ENCODE measurements around the gene SOBP. TPM values are rescaled to one million over a fixed set of nuclear protein-coding genes. Genes with fewer than 3 reads are reported as not detected.

The SOBP gene
- total and polyA plus RNA-seq, 7 experiments from 2014 or later, result 0.08 to 0.15 TPM; not detected in 5

DNA sequence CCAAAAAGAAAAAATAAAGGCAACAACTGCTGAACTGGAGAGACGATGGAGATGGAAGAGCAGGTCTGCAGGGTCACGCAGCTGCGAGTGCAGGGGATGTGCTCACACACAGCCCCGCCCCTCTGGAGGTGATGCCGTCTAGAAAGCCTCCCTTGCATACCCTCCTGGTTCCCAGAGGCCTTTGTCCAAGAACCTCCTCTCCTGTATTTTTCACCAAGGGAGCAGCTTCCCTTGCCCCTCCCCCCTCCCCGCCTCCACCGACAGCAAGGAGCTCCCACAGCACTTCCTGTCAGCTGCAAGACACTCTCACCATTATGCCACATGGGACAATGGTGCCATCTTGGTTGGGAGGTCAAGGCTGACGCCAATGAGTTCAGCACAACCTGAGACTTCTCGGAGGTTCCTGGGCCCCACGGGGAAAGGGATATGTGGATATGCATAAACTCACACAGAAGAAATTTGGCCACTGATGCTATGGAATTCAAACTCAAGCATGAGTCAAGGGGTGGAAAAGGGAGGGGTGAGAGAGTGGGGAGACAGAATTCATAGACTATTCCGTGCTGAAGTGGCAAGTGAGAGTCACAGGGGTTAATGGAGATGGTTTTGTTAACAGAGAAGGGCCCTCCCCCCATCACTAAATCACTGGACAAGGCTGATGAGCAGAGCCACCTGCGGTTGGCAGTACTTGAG, 201.3 kb downstream of the SOBP start:
- Mint-ChIP-seq H3K27ac (no peak overlapping the region), H3K4me1 (peaks cover 0 to 8% (median 6%) of the 10 kb centered on the region in 7 donors), H3K9me3 (peaks cover 0 to 3% (median 0%) of the 10 kb centered on the region in 11 donors), H3K36me3 (no peaks in the 10 kb centered on the region), H3K4me3 (peak overlapping the region in 1 of 10 donors; percentile 8), H3K27me3 (peaks cover 0 to under 1% (median 0%) of the 10 kb centered on the region in 5 donors)
- Histone ChIP-seq H3K27me3 (ENCODE audit: control insufficient read depth in 2 of 2, insufficient read depth in 2 of 2, low read length in 2 of 2) (no peaks in the 10 kb centered on the region), H3K36me3 (ENCODE audit: control insufficient read depth in 2 of 3, insufficient read depth in 3 of 3, low read length in 3 of 3) (no peaks in the 10 kb centered on the region), H3K9me3 (ENCODE audit: control insufficient read depth in 2 of 3, low read length in 3 of 3) (no peaks in the 10 kb centered on the region), H3K4me1 (ENCODE audit: control insufficient read depth in 2 of 2, insufficient read depth in 2 of 2, low read length in 2 of 2) (no peaks in the 10 kb centered on the region), H3K4me3 (ENCODE audit: low read length) (no peak overlapping the region), H3K27ac (ENCODE audit: low read depth, low read length) (no peak overlapping the region)
- ChIA-PET POLR2A (interaction anchor here (0.6 kb wide), 1 partner anchor 129 kb away, joined by 3 read pairs; no protein-coding TSS in a partner anchor), CTCF (interaction anchor here (1.7 kb wide), 1 partner anchor 12 kb away, joined by 7 read pairs; no protein-coding TSS in a partner anchor)
- ATAC-seq, result no peak
- intact Hi-C loops (cut with micrococcal nuclease), result no loop called here
- DNase-seq, result no peak

DNA sequence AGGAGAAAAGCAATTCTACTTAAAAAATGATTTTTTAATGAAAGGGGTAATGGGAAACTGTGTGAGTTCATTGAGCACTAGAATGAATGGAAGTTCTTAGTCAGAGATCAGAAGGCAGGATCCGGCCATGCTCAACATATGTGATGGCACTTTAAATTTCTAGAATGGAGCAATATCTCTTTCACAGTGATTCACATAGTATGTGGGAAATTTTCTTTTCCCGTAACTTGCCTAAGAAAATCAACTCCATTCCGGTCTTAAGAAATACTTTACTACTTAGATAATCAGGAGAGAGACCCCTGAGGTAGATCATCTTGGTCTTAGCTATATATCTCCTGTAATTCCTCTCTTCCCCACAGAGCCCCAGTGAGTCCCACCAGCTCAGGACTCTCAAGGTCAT, 202.4 kb downstream of the SOBP start:
- H3K27ac ChIP-seq (ENCODE audit: low read depth, low read length), result no peak overlapping the region
- Mint-ChIP-seq H3K9me3 (peaks cover 0 to 3% (median 0%) of the 10 kb centered on the region in 11 donors), H3K4me3 (no peak overlapping the region), H3K27me3 (peaks cover 0 to 3% (median 0%) of the 10 kb centered on the region in 5 donors), H3K27ac (no peak overlapping the region), H3K36me3 (no peaks in the 10 kb centered on the region), H3K4me1 (peaks cover 6 to 16% (median 7%) of the 10 kb centered on the region in 7 donors)
- no peaks in the 10 kb centered on the region for H3K4me1 ChIP-seq (ENCODE audit: control insufficient read depth in 2 of 2, insufficient read depth in 2 of 2, low read length in 2 of 2)
- no peak overlapping the region for H3K4me3 ChIP-seq (ENCODE audit: low read length)
- H3K9me3 ChIP-seq (ENCODE audit: control insufficient read depth in 2 of 3, low read length in 3 of 3), result no peaks in the 10 kb centered on the region
- DNase-seq (no peak), ATAC-seq (no peak)
- H3K36me3 ChIP-seq (ENCODE audit: control insufficient read depth in 2 of 3, insufficient read depth in 3 of 3, low read length in 3 of 3), result no peaks in the 10 kb centered on the region
- intact Hi-C loops (cut with micrococcal nuclease), result no loop called here
- POLR2A ChIA-PET, result interaction anchor here (1.1 kb wide), 1 partner anchor 90 kb away, joined by 3 read pairs; no protein-coding TSS in a partner anchor
- CTCF ChIA-PET, result no interaction called here
- no peaks in the 10 kb centered on the region for H3K27me3 ChIP-seq (ENCODE audit: control insufficient read depth in 2 of 2, insufficient read depth in 2 of 2, low read length in 2 of 2)

DNA sequence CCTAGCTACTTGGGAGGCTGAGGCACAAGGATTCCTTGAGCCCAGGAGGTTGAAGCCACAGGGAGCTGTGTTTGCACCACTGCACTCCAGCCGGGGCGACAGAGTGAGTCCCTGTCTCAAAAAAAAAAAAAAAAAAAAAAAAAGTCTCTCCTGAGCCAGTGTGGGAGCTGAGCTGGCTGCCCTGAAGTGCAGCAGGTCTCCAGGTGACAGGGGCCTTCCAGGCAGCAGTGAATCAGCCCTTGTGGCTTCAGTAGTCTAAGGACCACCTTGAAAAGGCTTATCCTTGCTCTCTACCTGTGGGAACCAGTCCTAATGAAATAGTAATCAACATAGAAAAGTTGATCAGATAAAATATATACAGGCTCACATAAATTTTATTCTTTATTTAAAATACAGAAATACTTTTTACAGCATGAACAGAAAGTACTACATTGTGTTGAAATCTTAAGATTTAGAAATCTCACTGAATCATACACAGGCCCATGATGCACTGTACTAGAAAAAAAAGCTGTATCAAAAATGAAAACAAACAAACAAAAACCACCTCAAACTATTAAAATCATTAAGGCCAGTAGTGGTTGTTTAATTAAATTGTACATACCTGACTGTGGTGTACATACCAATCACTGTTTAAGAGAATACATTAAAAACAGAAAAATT, 205.3 kb downstream of the SOBP start:
- ATAC-seq (no peak), DNase-seq (no peak)
- Histone ChIP-seq H3K36me3 (ENCODE audit: control insufficient read depth in 2 of 3, insufficient read depth in 3 of 3, low read length in 3 of 3) (no peaks in the 10 kb centered on the region), H3K27me3 (ENCODE audit: control insufficient read depth in 2 of 2, insufficient read depth in 2 of 2, low read length in 2 of 2) (no peaks in the 10 kb centered on the region), H3K4me3 (ENCODE audit: low read length) (no peak overlapping the region), H3K4me1 (ENCODE audit: control insufficient read depth in 2 of 2, insufficient read depth in 2 of 2, low read length in 2 of 2) (peaks cover 0 to 7% of the 10 kb centered on the region in 2 donors), H3K27ac (ENCODE audit: low read depth, low read length) (no peak overlapping the region), H3K9me3 (ENCODE audit: control insufficient read depth in 2 of 3, low read length in 3 of 3) (no peaks in the 10 kb centered on the region)
- Mint-ChIP-seq H3K27me3 (peaks cover 0 to 12% (median 0%) of the 10 kb centered on the region in 5 donors), H3K9me3 (peaks cover 0 to 3% (median 0%) of the 10 kb centered on the region in 11 donors), H3K36me3 (peaks cover 0 to 2% (median 0%) of the 10 kb centered on the region in 5 donors), H3K4me3 (no peak overlapping the region), H3K27ac (peak overlapping the region in 1 of 9 donors; percentile 58), H3K4me1 (peaks cover 7 to 43% (median 32%) of the 10 kb centered on the region in 7 donors)
- ChIA-PET POLR2A (no interaction called here), CTCF (interaction anchor here (0.6 to 0.9 kb wide), 2 partner anchors 19 to 174 kb away, joined by 3 to 4 read pairs; no protein-coding TSS in a partner anchor)
- intact Hi-C loops (cut with micrococcal nuclease), result no loop called here

DNA sequence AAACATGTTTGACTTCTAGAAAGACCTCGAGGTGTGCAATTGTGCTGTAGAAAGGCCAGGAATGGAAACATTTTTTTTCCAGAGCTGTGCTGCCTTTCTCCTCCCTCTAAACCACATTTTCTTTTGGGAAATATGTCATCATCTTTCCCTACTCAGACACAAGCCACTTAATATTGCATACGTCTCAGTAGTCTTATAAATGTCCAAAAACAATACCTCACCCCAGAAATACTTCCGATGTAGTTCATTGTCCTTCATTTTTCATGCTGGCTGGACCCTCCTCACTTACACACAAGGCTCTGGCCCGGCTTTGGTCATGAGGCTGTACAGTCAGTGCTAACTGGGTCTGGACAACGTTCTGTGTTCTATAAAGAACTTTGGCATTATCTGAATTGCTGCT, 207.8 kb downstream of the SOBP start:
- intact Hi-C loops (cut with micrococcal nuclease), result no loop called here
- ATAC-seq, result no peak
- peaks cover 0 to 49% (median 32%) of the 10 kb centered on the region in 7 donors for H3K4me1 Mint-ChIP-seq
- H3K27me3 Mint-ChIP-seq, result peaks cover 0 to 12% (median 0%) of the 10 kb centered on the region in 5 donors
- peaks cover 0 to 7% of the 10 kb centered on the region in 2 donors for H3K4me1 ChIP-seq (ENCODE audit: control insufficient read depth in 2 of 2, insufficient read depth in 2 of 2, low read length in 2 of 2)
- H3K36me3 ChIP-seq (ENCODE audit: control insufficient read depth in 2 of 3, insufficient read depth in 3 of 3, low read length in 3 of 3), result no peaks in the 10 kb centered on the region
- ChIA-PET POLR2A (interaction anchor here (1.2 kb wide), 1 partner anchor 123 kb away, joined by 4 read pairs; no protein-coding TSS in a partner anchor), CTCF (interaction anchor here (1.0 kb wide), 1 partner anchor 18 kb away, joined by 3 read pairs; no protein-coding TSS in a partner anchor)
- H3K4me3 Mint-ChIP-seq, result peak overlapping the region in 2 of 10 donors; percentile 1 to 12
- H3K27ac Mint-ChIP-seq, result peak overlapping the region in 7 of 9 donors; percentile 5 to 91 (median 45)
- H3K9me3 ChIP-seq (ENCODE audit: control insufficient read depth in 2 of 3, low read length in 3 of 3), result no peaks in the 10 kb centered on the region
- peaks cover 0 to 3% (median 0%) of the 10 kb centered on the region in 11 donors for H3K9me3 Mint-ChIP-seq
- H3K27ac ChIP-seq (ENCODE audit: low read depth, low read length), result no peak overlapping the region
- H3K36me3 Mint-ChIP-seq, result peaks cover 0 to 4% (median 3%) of the 10 kb centered on the region in 5 donors
- H3K27me3 ChIP-seq (ENCODE audit: control insufficient read depth in 2 of 2, insufficient read depth in 2 of 2, low read length in 2 of 2), result no peaks in the 10 kb centered on the region
- H3K4me3 ChIP-seq (ENCODE audit: low read length), result no peak overlapping the region
- no peak for DNase-seq

DNA sequence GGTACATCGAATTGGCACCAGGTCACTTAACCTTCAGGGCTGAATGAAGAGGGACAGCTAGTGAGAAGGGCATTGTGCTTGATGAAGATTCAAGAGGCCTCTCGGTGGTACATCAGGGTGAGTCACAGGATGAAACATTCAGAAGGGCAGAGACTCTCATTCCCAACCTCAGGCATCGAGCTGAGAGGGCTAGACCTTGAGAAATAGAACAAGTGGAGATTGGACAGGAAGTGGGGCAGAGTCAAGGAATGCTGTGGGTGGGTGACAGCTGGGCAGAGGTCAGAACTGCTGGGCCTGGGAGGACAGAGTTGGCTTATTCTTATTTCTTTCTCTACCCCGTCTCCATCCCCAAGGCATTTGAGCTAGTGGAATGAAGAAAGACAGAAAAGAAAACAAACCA, 208.2 kb downstream of the SOBP start:
- DNase-seq (no peak), ATAC-seq (no peak)
- Histone ChIP-seq H3K36me3 (ENCODE audit: control insufficient read depth in 2 of 3, insufficient read depth in 3 of 3, low read length in 3 of 3) (no peaks in the 10 kb centered on the region), H3K27me3 (ENCODE audit: control insufficient read depth in 2 of 2, insufficient read depth in 2 of 2, low read length in 2 of 2) (no peaks in the 10 kb centered on the region), H3K27ac (ENCODE audit: low read depth, low read length) (no peak overlapping the region), H3K4me1 (ENCODE audit: control insufficient read depth in 2 of 2, insufficient read depth in 2 of 2, low read length in 2 of 2) (peaks cover 0 to 7% of the 10 kb centered on the region in 2 donors), H3K4me3 (ENCODE audit: low read length) (no peak overlapping the region), H3K9me3 (ENCODE audit: control insufficient read depth in 2 of 3, low read length in 3 of 3) (no peaks in the 10 kb centered on the region)
- peaks cover 0 to 51% (median 32%) of the 10 kb centered on the region in 7 donors for H3K4me1 Mint-ChIP-seq
- intact Hi-C loops (cut with micrococcal nuclease), result no loop called here
- H3K27ac Mint-ChIP-seq, result peak overlapping the region in 8 of 9 donors; percentile 5 to 91 (median 46)
- ChIA-PET CTCF (interaction anchor here (1.0 kb wide), 2 partner anchors 14 to 18 kb away, joined by 3 read pairs; no protein-coding TSS in a partner anchor), POLR2A (interaction anchor here (1.2 kb wide), 1 partner anchor 122 kb away, joined by 4 read pairs; no protein-coding TSS in a partner anchor)
- peaks cover 0 to 12% (median 0%) of the 10 kb centered on the region in 5 donors for H3K27me3 Mint-ChIP-seq
- H3K4me3 Mint-ChIP-seq, result peak overlapping the region in 3 of 10 donors; percentile 12 to 51 (median 26)
- H3K9me3 Mint-ChIP-seq, result peaks cover 0 to 4% (median 0%) of the 10 kb centered on the region in 11 donors
- peaks cover 2 to 7% (median 4%) of the 10 kb centered on the region in 5 donors for H3K36me3 Mint-ChIP-seq

DNA sequence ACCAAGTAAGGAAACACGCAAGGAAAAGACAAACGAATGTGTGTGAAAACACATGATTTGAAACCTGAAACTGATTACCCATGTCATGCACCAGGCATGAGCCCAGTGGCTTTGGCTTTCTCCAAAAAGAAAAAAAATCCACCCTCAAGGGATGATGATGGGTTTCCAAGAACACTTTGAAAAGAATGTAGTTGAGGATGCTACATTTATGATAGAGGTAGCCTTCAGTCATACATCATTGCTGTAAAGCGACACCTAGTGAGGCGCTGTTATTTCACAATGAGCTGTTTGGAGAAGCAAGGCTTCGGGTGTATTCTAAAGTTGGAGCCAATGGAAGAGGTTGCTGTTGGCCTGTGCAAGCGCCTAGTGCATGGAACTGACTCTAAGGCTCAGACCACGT, 209.3 kb downstream of the SOBP start:
- peaks cover 4 to 18% (median 15%) of the 10 kb centered on the region in 5 donors for H3K36me3 Mint-ChIP-seq
- H3K9me3 Mint-ChIP-seq, result peaks cover 0 to 5% (median 0%) of the 10 kb centered on the region in 11 donors

More for the DNA sequence above, 209.3 kb downstream of the SOBP start:
- Histone ChIP-seq H3K4me3 (ENCODE audit: low read length) (no peak overlapping the region), H3K4me1 (ENCODE audit: control insufficient read depth in 2 of 2, insufficient read depth in 2 of 2, low read length in 2 of 2) (peaks cover 0 to 7% of the 10 kb centered on the region in 2 donors), H3K27me3 (ENCODE audit: control insufficient read depth in 2 of 2, insufficient read depth in 2 of 2, low read length in 2 of 2) (no peaks in the 10 kb centered on the region), H3K9me3 (ENCODE audit: control insufficient read depth in 2 of 3, low read length in 3 of 3) (no peaks in the 10 kb centered on the region), H3K27ac (ENCODE audit: low read depth, low read length) (no peak overlapping the region), H3K36me3 (ENCODE audit: control insufficient read depth in 2 of 3, insufficient read depth in 3 of 3, low read length in 3 of 3) (no peaks in the 10 kb centered on the region)
- ATAC-seq (no peak), DNase-seq (no peak)
- peak overlapping the region in 4 of 10 donors; percentile 9 to 66 (median 31) for H3K4me3 Mint-ChIP-seq
- peak overlapping the region in 7 of 9 donors; percentile 75 to 91 (median 81) for H3K27ac Mint-ChIP-seq
- ChIA-PET CTCF (interaction anchor here (0.8 to 1.4 kb wide), 3 partner anchors 13 to 1186 kb away, joined by 3 to 6 read pairs (median 3); no protein-coding TSS in a partner anchor), POLR2A (interaction anchor here (0.9 to 1.0 kb wide), 2 partner anchors 10 to 28 kb away, joined by 3 to 4 read pairs; no protein-coding TSS in a partner anchor)
- peaks cover 0 to 12% (median 0%) of the 10 kb centered on the region in 5 donors for H3K27me3 Mint-ChIP-seq
- intact Hi-C loops (cut with micrococcal nuclease), result no loop called here
- peaks cover 0 to 61% (median 40%) of the 10 kb centered on the region in 7 donors for H3K4me1 Mint-ChIP-seq
